GM12872 (cell line): Measurements from ENCODE around the gene PLA2G4D.

Source experiments
- CTCF ChIP-seq: IDR thresholded peaks from 3 replicates; pipeline ENCODE4 v1.5.1; 2011; ENCODE audit warnings: low read depth, mild to moderate bottlenecking, low read length, moderate library complexity; ENCODE audit not compliant: insufficient read depth

PLA2G4D gene

GRCh38 chr15:42069025-42069424 is 25.3 kb downstream of the PLA2G4D start:
- TF ChIP-seq CTCF: no peak

- TF ChIP-seq CTCF: no peak
Observed at GRCh38 chr15:42068601-42069000, 25.8 kb downstream of the PLA2G4D start.

GRCh38 chr15:42066764-42067415 is 27.5 kb downstream of the PLA2G4D start:
- no peak for TF ChIP-seq CTCF

- TF ChIP-seq CTCF: no peak
Observed at GRCh38 chr15:42065468-42065867, 28.9 kb downstream of the PLA2G4D start.

GRCh38 chr15:42065033-42065432 is 29.3 kb downstream of the PLA2G4D start:
- no peak for TF ChIP-seq CTCF

GRCh38 chr15:42064271-42064670 is 30.1 kb downstream of the PLA2G4D start:
- TF ChIP-seq CTCF: no peak

GRCh38 chr15:42063122-42063848 is 31.1 kb downstream of the PLA2G4D start:
- no peak for TF ChIP-seq CTCF
